ENCODE measurements around the gene ARHGEF11.
A peak's percentile ranks its signal among the peaks of the same experiment; 100 is the strongest.
"Not testable (repeated sequence)": the region's sequence is repeated elsewhere in the genome, so short reads cannot be mapped to it uniquely, and the experiment has no call there.

ARHGEF11 gene

DNA sequence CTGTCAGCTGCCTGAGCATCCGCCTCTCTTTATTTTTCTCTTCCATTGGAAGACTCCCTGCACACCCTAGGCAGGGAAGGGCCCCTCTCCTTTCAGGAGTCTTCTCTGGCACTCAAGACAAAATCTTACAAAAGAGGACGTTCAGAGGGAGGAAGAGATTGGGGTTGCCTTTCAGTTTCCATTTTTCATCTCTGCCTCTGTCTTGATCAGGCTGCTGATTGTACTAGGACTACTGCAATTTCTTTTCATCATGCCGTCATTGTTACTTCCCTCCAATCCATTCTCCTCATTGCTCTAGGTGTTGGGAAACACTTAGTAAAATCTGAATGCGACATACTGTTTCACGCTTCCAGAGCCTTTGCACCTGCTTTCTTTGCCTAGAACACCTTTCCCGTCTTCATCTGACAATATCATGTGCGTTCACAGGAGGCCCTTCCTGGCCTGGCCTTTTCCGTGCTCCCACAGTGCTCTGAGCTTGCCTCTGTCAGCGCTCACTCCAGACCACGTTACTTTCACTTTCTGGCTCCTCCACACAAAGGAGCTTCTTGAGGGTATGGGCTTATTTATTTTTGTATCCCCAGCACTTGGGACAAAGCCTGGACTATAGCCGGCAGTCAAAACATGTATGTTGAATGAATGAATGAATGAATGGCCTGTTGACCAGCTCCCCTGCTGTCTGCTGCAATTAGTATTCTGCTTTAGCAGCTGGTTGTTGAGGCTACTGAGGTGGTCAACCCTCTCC, 114.2 kb downstream of the ARHGEF11 start:
- FAIRE-seq: no peak

DNA sequence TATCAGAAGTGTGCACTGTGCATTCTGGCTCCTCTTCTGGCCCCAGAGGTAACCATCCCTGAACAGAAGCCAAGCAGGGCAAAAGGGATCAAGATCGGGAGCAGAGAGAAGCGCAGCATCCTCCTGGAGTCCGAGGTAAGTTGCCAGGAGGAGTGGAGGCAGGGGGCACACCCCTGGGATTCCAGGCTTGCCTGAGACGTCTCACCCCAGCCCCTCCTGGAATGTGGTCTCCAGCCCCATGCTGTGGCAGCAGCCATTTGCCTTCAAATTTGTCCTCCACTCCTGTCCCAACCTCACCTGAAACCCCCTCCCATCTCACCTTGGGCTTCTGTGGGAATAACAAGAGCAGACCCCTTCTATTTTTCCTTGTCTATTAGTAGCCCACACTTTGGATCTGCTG, 115.1 kb downstream of the ARHGEF11 start:
- FAIRE-seq (no peak), DNase-seq (ENCODE audit: low spot score) (no peak)

More for the DNA sequence above, 114.2 kb downstream of the ARHGEF11 start:
- no peak for DNase-seq (ENCODE audit: low spot score)

DNA sequence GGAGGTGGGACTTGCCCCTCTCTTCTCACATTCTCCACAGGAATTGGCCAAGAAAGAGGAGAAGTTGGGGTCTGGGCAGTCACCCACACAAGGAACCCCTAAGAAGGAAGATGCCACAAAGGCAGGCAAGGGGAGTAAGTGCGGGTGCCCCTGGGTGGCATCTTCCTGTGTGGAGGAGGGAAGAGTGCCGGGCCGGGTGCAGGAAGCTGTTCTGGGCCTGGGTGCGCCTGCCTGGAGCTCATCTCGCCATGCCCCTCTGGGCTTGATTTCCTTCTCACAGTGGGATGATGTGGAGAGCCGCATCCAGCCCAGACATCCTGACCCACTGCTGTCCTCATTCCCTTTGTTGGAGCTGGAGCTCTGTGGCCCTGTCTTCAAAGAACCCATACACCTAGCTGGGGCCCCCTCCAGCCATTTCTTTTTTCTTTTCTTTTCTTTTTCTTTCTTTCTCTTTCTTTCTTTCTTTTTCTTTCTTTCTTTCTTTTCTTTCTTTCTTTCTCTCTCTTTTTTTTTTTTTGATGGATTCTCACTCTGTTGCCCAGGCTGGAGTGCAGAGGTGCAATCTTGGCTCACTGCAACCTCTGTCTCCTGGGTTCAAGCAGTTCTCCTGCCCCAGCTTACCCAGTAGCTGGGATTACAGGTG, 115.8 kb downstream of the ARHGEF11 start:
- no peak for FAIRE-seq
- DNase-seq (ENCODE audit: low spot score): no peak

DNA sequence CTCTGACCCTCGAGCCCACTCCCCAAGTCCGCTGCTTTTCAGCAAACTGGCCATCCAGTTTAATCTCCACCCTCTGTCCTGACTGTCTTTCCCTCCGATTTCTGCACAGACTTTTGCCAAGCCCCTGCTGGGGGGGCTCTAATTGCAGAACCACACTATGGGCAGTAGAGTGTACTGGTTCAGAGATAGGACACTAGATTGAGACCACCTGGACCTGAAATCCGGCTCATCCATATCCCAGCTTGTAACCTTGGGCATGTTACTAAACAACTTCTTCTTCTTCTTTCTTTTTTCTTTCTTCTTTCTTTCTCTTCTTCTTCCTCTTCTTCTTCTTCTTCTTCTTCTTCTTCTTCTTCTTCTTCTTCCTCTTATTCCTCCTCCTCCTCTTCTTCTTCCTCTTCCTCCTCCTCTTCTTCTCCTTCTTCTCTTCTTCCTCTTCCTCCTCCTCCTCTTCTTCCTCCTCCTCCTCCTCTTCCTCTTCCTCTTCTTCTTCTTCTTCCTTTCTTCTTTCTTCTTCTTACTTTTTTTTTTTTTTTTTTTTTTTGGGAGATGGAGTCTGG, 117.4 kb downstream of the ARHGEF11 start:
- FAIRE-seq (no peak), DNase-seq (ENCODE audit: low spot score) (no peak)

DNA sequence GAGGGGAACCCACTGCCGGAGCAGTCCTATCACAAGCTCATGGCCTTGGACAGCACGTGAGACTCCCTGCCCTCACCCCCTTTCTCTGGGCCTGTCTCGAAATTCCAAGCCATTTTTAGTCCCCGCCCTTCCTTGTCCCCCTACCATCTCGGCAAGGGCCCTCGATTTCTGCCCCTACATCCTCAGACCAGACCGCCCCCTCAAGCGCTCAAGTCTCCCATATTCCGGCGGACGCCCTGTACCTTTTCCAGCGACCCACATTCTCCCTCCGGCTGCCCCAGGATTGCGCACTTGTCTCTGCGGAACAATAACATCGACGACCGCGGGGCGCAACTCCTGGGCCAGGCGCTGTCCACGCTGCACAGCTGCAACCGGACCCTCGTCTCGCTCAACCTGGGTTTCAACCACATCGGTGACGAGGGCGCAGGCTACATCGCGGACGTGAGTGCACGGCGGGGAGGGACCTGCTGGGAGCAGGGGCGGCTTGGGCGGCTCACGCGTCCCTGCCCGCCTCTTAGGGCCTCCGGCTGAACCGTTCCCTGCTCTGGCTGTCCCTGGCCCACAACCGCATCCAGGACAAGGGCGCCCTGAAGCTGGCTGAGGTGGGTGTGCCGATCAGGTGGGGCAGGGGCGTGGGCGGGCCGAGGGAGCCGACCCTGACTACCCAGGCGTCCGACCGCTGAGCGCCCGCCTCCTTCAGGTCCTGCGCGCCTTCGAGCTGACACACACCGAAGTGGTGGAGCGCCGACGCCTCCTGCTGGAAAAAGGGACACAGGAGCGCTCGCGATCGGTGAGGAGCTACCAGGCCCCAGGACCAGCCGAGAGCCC, 118.1 kb downstream of the ARHGEF11 start:
- peak; percentile 37 for DNase-seq (ENCODE audit: low spot score)
- no peak for FAIRE-seq

DNA sequence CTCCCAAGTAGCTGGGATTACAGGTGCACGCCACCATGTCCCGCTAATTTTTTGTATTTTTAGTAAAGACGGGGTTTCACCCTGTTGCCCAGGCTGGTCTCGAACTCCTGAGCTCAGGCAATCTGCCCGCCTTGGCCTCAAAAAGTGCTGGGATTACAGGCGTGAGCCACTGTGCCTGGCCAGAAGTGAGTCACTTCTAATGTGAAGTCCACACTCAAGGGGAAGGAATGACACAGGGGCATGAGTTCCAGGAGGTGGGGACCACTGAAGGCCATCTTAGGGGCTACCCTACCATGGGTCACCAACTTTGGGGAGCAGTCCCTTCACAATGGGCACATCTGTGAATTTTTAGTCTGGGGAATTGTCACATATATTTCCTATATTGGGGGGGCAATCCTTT, 118.8 kb downstream of the ARHGEF11 start:
- peak; percentile 25 for DNase-seq (ENCODE audit: low spot score)
- not testable (repeated sequence) for FAIRE-seq

DNA sequence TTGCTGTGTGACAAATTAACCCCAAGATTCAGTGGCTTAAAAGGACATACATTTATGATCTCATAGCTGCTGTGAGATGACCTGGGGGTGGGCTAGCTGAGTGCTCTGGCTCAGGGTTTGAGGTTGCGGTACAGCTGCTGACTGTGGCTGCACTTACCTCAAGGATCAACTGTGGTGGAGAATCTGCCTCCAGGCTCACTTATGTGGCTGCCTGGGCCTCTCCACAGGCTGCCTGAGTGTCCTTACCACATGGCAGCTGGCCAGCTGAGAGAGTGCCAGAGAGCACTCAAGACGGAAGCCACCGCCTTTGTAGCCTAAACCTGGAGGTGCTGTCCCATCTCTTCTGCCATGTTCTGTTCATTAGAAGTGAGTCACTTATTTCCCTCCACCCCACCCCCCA, 119.4 kb downstream of the ARHGEF11 start:
- FAIRE-seq: peak; percentile 98
- DNase-seq (ENCODE audit: low spot score): peak; percentile 99

DNA sequence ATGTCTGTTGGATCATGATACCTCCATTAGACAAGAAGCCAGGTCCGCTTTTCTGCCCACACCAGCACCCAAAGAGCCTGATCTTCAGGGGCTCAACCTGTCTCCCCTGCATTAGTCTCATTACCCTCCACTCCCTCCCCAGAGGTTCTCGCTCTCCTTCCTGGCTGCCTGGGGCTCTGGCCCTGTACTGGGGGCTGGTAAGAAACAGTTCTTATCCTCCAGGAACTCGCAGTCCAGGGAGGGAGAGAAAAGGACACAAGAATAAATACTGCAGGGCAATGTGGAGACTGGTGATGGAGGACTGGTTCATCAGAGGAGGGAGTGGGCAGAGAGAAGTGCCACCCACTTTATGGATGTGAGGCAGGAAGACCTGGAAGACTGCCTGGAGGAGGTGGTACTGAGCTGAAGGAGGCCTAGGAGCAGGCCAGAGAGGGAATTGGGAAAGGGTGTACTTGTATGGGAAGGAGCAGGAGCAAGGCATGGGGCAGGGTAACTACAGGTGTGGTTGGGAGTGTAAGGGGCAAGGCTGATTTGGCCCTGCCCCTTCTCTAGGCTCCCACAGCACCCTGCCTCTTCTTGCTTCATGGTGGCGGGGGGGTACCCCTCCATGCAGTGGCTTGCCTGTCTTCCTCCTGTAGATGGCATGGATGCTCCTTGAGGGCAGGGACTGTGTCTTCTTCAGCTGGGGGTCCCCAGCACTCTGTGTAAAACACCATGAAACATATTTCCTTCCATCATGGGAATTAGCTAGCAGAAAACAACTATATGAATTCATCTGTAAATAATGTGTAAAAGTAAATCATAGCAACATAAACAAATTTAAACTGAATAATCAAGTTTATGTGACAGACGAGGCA, 120.2 kb downstream of the ARHGEF11 start:
- DNase-seq (ENCODE audit: low spot score) (no peak), FAIRE-seq (no peak)

DNA sequence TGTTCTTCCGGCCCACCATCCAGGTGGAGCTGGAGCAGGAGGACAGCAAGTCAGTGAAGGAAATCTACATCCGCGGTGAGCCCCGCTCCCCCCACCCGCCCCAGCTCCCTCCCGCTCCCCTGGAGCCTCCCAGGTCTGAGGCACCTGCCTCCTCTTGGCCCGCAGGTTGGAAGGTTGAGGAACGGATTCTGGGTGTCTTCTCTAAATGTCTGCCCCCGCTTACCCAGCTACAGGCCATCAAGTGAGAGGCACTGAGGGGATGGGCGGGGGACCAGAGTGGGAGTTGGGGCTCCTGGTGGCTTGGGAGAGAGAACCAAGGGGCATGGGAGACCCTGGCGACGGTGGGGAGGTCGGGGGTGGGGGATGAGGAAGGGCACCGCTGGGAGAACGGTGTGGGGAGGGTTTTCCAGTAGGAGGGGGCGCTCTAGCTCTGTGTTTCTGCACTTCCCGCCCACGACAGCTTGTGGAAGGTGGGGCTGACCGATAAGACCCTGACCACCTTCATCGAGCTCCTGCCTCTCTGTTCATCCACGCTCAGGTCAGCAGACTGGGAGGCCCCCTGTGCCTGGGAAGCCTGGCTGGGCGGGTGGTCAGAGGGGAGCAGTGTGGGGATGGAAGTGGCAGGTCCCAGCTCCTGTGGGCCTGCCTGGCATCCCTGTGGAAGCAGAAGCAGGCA, 120.9 kb downstream of the ARHGEF11 start:
- FAIRE-seq: no peak
- no peak for DNase-seq (ENCODE audit: low spot score)

DNA sequence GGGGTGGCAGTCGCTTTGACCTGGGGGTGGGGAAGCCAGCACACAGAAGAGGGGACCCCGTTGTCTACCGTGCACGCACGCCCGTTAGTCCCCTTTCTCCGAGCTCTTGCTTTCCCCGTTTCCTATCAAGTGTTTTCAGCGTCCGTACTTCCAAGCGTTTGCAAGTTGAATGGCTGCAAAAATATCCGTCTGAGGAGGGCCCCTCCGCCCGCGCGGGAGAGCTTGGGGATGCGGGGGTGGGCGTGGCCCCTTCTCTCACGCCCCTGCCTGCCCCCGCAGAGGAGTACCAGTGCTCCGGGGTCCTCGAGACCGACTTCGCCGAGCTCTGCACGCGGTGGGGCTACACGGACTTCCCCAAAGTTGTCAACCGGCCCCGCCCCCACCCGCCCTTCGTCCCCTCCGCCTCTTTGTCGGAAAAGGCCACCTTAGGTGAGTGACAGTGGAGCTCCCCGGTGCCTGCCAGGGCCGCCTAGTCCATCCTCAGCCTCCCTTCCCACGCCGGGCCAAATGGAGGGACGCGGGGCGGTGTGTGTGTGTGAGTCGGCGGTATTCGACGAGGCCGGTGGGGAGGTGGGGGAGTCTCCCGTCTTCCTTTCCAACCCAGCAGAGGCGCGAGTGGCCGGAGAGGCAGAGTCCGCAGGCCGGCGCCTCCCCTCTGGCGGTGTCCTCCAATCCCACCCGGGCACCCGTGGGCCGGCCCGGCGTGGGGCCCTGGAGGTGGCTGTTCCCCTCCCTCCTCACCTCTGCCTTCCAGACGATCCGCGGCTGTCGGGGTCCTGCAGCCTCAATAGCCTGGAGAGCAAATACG, 121.7 kb downstream of the ARHGEF11 start:
- FAIRE-seq (no peak), DNase-seq (ENCODE audit: low spot score) (no peak)

DNA sequence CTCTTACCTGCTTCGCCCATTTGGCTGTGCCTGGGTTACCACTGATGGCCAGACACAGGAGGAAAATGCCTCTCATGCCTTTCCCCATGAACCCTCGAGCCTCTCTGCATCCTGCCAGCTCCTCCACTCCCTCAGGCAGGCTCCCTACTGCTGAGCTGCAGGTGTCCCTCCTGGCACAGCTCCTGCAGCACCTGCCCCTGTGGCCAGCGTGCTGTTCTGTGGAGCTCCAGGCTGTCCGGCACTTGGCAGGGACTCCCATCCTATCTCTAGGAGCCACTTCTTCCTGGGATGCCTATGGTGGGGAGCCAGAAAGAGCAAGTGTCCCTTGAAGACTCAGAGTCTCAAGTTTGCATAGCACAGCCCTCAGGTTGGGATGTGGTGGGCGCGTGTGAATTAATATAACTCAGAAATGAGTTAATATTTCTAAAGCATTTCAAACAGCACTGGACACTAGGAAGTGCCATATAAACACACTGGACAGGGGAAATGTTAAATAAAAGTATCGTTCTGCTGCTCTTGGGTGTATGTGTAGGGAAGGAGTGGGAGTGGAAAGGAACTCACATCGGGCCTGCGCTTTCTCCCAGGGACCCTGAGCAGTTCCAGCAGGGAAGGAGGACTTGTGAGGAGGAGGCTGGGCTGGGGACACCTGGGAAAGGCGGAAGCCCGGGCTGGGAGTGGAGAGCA, 122.4 kb downstream of the ARHGEF11 start:
- FAIRE-seq (no peak), DNase-seq (ENCODE audit: low spot score) (no peak)

DNA sequence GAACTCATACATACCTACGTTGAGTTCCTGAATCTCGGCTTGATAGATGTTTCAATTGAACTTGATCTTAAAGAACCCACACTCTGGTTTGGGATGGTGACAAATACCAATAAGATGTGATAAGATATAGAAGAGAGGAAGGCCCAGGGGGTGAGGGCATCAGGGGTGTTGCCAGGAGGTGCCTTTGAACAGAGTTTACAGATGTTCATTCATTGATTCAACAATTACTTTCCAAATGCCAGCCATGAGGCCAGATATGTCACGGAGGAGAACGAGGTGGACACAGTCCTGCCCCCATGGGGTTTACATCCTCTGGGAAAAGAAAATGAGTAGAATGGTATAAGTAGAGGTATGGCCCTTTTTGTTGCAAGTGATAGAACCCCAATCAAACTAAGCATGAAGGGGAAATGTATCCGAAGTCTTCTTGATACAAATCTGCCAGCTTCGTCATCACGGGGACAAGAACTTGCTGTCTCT, 124.5 kb downstream of the ARHGEF11 start:
- DNase-seq (ENCODE audit: low spot score) (no peak), FAIRE-seq (no peak)

DNA sequence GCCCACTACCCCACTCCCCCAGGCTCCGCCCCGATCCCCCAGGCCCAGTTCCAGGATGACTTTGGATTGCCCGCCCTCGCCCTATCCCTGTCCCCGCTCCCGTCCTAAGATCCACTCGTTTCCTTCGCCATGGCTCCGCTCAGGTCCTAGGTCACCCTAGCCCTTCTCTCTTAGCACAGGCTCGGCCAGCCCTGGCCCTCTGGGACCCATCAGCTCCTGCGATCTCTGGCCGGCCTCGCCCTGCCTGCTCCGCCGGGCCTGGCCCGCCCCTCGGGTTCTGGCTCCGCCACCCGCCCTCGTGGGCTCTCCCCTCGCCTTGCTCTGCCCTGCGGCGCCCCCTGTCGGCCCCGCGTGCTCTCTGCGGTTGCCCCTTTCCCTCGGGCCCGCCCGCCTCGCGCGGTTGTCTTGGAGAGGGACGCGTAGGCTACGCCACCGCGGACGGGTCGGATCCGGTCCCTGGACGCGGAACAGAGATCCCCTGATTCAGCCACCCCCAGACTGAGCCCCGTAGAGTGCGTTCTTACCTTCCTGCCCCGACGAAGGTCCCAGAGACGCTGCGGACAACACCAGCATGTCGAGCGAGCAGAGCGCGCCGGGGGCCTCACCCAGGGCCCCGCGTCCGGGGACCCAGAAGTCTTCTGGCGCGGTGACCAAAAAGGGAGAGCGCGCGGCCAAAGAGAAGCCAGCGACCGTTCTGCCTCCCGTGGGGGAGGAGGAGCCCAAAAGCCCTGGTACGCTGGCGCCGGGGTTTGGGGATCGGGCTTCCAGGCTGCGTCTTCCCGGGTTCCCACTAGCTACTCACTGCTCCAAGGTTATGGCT, 125.1 kb downstream of the ARHGEF11 start, which contains the start of gene LRRC71:
TSS of gene LRRC71 (plus strand) at position 400 of the 820 bp plus-strand sequence. CDS start at position 572, 172 bp downstream.
- FAIRE-seq: no peak
- DNase-seq (ENCODE audit: low spot score): no peak

DNA sequence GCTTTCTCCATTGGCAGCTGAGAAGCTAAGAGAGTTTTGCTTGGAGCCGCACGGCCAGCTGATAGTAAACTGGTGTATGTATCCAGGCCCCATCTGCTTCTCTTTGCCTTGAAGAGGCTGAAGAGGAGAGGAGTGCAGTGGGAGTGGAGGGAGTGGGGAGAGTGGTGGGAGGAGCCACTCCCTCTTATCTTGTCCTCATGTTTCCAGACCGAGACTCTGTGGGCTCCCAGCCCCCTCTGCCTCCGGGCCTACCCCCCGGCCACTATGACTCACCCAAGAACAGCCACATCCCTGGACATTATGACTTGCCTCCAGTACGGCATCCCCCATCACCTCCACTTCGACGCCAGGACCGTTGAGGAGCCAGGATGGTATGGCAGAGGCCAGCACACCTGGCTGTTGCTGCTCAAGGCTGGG, 131.1 kb downstream of the ARHGEF11 start:
- no peak for FAIRE-seq
- peak; percentile 59 for DNase-seq (ENCODE audit: low spot score)

DNA sequence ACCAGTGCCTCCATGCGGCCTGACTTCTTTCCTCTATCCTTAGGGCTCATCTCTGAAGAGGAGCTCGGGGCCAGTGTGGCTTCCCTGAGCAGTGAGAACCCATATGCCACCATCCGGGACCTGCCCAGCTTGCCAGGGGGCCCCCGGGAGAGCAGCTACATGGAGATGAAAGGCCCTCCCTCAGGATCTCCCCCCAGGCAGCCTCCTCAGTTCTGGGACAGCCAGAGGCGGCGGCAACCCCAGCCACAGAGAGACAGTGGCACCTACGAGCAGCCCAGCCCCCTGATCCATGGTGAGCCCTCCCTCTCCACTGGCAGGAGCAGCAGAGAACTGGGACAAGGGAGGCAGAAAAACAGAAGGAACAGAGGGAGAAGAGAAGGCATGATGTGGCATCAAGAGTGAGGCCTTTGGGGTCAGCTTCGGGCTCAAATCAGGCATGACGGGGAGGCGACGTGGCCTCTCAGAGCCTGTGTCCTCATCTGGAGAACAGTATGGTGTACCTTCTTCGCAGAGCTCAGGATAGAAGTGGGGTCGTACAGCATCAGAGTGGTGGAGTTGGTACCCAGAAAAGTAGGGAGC, 131.6 kb downstream of the ARHGEF11 start:
- FAIRE-seq (no peak), DNase-seq (ENCODE audit: low spot score) (no peak)

DNA sequence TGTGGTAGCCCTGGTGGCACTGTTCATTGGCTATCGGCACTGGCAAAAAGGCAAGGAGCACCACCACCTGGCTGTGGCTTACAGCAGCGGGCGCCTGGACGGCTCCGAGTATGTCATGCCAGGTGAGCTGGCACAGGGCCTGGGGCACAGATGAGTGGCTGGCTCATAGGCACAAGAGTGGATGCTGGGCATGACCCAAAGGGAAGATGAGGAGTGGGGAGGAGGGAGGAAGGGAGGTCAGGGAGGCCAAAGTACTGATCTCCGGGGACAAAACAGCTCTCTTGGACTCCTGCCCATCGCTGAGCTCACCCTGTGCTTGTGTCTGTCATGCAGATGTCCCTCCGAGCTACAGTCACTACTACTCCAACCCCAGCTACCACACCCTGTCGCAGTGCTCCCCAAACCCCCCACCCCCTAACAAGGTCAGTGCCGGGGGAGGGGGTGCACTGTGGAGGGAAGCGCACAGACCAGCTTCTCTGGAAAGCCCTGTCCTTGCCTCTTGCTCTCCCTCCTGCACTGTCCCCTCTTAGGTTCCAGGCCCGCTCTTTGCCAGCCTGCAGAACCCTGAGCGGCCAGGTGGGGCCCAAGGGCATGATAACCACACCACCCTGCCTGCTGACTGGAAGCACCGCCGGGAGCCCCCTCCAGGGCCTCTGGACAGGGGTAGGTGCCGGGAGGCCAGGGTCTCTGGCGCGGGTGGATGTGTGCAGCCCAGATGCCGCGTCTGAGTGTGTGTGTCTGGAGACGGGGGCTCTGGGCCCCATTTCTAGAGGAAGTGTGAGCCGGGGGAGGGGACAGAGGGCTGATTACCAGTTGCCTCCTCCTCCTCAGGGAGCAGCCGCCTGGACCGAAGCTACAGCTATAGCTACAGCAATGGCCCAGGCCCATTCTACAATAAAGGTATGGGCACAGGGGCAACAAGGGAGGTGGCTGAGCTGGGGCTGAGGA, 132.4 kb downstream of the ARHGEF11 start:
- no peak for FAIRE-seq
- peak; percentile 31 for DNase-seq (ENCODE audit: low spot score)

Measured in RCC 7860 (cell line).